GDM1 (cell line): ENCODE data around the gene CD300LF.
A peak's percentile ranks its signal among the peaks of the same experiment; 100 is the strongest.

Experiments
- DNase-seq: peaks from one replicate; lab custom pipeline; 2025; lab: John Stamatoyannopoulos, UW

Gene CD300LF

DNA sequence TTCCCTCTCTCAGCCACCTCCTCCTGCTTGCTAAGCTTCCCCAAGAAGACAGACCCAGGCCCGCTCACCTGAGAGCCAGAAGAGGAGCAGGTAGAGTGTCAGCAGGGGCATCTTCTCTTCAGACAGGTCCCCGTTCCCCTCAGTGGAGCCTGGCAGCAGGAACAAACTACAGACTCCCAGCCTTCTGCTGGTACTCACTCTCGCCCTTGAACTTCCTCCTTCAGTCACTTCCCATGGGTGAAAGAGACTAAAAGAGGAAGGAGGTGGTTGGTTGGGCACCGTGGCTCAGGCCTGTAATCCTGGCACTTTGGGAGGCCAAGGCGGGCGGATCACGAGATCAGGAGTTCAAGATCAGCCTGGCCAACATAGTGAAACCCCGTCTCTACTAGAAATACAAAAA is at the start of gene CD300LF:
Gene CD300LF, minus strand, starts transcription at position 168 of the 400 bp plus-strand sequence. Its CDS starts 57 bp downstream, at position 111.
- DNase-seq, result peak; percentile 76

DNA sequence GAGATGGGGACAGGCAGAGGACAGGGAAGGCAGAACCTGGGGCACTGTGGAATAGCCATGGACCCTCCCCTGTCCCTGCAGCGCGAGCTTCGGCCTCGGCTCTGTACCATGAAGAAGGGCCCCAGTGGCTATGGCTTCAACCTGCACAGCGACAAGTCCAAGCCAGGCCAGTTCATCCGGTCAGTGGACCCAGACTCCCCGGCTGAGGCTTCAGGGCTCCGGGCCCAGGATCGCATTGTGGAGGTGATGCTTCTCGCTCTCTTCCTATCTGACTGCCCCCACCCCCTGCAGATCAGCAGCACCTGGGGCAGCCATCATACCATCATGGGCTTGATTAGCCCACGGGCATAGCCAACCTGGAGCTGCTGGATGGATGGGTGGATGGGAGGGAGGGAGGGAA is 49.2 kb upstream of the CD300LF start:
- DNase-seq, result no peak

DNA sequence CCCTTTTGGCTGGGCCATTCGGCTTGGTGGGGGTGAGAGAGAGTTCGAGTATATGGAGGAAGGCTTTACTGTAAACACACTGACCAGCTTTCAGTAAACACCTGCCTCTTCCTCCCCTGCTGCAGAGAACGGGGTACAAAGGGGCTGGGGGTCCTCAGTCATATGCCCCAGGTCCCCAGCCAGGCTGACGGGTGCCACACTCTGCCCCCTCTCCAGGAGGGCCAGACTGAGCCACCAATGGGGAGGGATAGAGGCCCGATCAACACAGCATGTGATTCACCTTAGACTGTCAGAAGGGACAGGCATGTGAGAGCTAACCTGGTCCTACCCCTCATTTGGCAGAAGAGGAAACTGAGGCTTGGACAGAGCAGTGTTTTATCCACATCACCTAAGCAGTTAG is 48.7 kb upstream of the CD300LF start:
- DNase-seq, result no peak

DNA sequence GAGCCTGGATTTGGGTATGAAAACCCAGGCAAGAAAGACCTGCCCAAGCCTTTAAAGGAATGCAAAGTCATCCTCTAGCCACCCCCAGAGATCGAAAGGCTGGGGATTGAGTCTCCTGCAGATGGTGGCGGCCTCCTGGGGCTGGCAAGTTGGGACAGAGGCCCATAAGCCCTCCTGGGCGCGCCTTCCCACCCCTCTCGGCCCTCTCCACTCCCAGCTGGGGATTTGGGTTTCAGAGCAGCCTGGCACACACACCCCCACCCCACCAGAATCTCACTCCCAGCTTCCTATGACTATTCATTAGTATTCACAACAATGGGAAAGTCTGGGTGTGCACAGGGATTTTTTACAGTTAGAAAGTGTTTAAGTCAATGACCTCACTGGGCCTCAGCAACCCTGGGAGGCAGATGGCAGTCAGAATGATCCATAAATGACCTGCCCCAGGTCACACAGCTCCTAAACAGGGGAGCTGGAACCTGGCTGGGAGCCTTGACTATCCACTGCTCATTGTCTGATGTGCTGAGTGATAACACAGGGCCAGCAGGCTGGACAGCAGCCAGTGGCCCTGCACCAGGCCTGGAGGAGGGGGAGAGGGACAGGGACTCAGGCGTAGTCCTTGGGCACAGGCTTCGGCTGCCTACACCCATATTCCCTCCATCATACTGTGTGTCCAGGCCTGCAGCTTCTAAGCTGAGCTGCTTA is 47.8 kb upstream of the CD300LF start:
- no peak for DNase-seq

DNA sequence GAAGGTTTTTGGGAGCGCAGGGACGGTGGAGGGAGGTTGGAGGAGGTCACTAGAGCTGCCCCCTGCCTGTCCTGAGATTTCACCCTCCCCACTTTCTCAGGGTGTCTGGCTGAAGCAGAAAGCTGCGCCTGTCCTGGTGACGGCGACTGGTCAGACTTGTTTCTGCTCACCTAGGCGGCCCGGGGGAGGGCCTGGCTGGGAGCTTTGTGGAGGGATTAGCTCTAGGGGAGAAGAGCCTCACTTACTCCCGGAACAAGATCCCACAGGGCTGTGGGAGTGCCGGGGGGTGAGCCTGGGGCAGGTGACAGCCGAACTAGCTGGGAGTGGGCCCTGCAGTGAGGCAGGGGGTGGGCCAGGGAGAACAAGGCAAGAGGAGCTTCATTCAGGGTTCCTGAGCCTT is 47.2 kb upstream of the CD300LF start:
- no peak for DNase-seq

DNA sequence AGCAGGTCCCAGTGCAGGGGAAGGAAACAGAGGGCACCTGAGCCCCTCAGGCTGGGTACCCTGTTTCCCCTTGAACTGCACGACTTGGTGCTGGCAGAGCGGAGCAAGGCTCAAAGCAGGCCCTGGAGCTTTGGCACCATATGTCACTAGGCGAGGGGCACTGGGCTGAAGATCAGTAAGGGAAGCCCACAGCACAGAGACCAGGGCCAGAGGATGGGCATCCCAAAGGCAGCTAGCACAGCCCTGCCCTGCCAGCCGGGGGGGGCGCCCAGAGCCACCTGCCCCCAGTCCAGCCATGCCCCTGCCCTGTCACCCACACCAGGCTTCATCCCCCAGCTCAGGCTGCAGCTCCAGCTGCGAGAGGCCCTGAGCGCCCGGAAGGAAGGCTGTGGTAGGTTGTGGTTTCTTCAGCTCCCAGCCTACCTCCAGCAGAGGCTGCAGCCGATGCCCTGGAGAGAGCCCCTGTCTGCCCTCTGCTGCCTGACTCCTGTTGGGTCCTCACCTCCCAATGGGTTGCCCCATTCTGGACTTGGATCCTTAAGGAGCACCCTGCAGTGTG is 46.6 kb upstream of the CD300LF start:
- DNase-seq, result peak; percentile 90

DNA sequence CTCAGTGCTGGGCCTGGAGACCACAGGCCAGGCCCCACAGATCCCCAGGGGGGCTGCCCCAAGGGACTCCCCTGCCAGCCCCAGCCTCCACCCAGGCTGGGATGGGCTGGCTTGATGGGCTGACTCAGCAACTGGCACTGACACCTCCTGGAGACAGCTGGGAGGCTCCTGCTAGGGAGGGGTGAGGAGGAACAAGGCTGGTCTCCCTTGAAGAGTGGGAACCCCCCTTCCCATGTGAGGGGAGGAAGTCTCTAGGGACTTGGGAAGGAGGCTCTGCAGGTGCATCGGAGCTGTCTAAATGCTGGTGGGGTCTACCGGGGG is 46.1 kb upstream of the CD300LF start:
- peak; percentile 52 for DNase-seq

DNA sequence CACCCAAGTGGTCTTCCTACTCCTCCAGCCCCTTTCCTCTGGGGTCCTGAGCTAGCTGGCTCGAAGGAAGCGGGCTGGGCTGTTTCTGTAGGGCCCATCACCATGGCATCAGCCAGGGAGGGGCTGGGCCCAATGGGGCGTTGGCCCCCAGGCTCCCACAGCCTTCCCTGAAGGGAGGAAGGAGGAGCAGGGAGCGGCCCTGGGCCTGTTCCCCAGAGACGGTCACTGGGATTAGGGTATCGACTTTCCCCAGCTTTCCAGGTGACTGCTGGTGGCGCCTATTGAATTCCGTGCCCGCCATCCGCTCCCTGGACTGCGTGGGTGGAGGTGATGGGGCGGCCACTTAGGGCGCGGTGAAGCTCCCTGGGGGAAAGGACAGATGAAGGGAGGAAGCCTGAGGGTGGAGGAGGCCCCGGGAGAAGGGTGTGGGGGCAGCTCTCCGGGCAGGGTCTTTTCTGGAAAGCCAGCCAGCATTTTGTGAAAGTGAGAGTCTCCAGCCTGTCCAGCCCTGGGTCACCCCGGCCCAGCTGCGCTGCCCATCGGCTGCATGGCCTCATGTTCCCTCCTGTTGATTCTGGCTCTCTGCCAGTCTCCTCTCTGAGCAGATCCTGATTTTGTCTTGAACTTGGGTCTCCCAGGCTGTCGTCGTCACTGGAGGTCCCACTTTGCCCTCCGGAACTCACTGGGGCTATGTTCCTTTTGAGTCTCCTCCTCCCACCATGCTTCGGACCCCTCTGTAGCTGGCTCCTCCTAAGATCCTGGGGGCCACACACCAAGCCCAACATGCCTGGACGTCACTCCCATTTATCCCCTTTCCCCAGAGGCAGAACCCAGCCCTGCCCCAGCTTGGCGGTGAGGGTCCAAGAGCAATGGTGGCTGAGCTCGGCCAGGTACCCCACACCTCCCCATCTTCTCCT is 45.5 kb upstream of the CD300LF start:
- DNase-seq, result no peak

DNA sequence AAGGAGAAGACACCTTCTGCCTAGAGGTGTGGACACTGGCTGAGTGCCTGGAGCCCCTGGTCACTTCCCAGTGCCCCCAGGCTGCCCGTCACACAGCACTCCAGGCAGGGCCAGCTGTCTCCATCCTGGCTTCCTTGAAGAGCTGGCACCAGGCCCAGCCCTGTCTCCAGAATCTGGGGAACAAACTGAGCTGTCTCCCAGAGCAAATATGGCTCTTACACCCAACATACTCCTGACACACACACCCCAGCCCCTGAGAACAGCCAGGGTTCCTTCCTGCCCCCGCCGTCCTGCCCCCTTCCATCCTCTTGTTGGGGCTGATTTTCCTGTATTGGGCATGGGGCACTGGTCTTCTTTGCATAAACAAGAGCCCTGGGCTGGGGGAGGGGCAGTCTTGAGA is 44.8 kb upstream of the CD300LF start:
- no peak for DNase-seq

DNA sequence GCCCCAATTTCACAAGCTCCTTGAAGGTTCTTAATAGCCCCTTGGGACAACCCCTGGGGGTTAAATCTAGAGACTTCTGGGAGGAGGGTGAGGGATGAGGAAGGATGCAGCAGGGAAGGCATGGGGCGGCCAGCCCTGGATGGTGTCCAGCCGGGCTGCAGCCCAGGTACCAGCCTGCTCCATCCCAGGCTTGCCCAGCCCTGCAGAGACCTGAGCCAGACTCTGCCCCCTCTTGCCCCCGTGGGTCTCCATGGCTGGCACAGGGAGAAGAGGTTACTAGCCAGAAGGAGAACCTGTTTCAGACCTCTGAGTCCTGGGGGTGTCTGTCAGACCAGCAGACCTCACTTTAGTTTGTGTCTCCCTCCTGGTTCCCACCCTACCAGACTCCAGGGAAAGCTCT is 44.2 kb upstream of the CD300LF start:
- no peak for DNase-seq

DNA sequence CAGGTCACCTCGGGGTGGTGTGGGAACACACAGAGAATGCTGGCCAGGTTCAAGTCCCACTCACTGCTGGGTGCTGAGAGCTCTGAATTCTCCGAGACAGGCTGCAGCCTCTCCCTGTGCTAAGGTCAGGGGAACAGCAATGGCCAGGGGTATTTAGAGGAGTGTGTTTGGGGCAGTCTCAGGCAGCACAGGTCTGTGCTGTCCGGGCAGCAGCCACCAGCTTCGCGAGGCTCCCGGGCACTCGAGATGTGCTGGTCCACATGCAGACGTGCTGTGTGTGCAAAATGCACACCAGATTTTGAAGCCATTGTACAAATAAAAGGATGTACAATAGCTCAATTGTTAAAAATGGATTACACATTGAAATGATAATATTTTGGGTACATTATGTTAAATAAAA is 42.8 kb upstream of the CD300LF start:
- DNase-seq, result no peak

DNA sequence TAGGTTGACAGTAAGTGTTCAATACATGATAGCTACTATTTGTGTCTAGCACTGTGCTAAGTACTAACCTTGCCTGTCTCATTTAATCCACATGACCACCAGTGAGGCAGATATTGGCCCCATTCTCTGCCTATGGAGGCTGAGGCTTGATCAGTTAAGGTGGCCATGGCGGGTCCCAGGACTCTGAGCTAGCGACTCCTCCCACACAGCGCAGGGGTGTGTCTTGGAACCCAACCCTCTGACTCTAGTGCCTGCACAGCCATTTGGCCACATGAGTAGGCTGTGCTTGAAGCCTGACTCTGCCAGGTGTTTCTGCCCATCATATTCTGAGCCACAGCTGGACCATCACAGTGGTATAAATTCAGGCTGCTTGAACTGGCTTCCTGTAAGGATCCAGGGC is 42.1 kb upstream of the CD300LF start:
- no peak for DNase-seq

DNA sequence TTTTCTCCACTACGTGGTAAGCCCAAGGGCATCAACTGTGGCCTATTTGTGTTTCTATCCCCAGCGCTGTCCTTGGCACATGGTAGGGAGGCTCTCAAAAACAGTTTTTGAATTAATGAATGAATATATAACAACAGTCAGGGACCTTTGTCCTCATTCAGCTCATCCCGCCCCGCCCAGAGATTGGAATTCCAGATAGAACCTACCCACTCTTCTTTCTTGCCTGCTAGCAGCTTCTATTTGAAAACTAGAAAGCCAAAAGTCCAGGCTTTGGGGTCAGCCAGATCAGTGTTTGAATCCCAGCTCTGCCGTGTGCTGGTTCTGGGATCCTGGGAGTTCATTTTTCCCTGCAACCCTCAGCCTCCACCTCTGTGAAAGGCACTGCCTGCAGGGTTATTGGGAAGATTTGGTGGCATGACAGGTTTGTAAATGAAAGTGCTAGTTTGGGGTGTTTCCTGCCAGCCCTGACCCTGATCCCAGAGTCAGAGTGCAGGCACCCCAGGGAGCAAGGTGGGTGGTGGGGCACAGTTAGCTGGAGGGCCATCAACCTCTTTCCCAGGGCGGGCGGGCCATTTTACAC is 40.2 kb upstream of the CD300LF start:
- DNase-seq, result no peak

DNA sequence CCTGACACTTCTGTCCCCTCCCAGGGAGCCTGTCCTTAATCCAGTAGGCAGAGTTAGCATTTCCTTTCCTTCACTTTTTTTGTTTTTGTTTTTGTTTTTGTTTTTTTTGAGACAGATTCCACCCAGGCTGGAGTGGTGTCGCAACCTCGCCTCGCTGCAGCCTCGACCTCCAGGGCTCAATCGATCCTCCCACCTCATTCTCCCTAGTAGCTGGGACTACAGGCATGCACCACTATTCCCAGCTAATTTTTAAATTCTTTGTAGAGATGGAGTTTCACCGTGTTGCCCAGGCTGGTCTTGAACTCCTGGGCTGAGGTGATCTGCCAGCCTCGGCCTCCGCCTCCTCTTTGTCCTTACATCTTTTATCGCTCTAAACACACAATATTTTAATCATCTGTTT is 39.7 kb upstream of the CD300LF start:
- no peak for DNase-seq

DNA sequence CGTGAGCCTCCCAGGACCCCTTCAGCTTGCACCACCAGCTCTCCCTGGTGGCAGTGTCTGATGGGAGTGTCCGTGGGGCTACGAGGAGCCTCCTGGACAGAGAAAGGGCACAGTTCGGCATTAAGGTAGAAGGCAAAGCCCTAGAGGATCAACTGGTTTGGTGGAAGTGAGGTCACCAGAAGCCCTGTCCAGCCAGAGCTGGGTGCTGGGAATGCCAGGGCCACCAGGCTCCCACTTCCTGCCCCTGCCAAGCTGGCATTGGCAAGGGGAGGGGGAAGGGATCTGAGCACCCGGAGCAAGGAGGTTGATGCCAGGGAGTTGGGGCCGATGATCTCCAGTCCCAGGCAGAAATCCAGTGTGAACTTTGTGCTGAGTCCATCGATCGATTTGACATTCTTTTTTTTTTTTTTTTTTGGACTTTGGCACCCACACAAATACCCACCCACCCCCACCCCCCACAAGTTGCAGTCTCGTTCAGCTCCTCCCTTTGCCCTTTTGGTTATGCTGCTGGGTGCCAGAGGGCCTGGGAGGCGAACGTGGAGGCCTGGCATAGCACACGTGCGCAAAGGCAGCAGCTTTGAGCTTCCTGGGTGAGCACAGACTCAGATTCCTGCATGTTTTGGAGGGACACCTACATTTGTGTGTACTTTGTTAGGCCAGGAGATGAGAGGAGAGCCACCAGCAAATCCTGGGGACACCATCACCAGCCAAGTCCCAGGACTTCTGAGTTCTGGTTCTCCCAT is 37.8 kb upstream of the CD300LF start:
- no peak for DNase-seq

DNA sequence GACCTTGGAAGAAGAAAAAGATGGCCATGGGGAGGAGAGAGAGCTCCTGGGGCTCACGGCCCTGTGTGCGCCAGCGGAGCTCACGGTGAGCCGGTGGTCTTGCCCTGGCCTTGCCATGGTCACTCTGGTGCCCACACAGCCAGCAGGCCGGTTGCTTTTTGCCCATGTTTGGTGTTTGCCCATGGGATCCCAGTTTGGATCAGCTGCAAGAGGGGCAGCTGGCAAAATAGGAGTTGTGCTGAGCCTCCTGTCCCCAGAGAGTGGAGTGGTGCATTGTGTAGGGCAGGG is 37.3 kb upstream of the CD300LF start:
- DNase-seq, result no peak

DNA sequence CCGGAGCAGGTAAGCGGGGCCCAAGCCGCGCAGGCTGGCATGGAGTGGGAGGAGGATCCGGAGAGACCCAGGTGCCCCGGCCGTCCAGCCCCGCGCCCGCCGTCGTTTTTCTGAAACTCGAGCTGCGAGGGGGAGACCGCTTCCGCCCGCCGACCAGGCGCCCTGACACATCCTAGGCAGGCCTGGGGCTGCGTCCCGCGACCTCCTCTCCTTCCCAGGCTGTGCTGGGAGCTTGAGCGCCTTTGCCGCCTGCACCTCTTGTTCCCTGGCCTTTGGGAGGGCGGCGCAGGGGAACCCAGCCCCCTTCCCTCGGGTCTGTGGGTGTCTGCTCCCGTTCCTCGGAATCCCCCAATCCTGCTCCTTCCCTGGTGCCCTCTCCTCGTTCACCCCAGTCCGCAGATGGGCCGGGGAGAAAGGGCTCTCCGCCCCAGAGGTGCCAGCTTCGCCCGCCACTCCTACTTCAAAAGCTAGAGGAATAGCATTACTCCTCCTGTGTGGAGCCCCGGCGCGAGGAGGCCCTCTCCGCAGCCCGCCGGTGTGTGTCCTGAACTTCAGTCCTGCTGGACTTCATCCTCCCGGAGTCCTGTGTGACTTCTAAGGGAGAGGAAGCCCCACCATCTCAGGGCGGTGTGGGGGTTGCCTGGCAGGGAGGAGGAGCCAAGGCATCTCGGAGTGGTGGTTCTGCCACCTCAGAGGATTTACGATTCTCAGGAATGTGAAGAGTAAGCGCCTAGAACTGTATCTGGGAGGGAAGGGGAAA is 36.7 kb upstream of the CD300LF start:
- DNase-seq, result no peak

DNA sequence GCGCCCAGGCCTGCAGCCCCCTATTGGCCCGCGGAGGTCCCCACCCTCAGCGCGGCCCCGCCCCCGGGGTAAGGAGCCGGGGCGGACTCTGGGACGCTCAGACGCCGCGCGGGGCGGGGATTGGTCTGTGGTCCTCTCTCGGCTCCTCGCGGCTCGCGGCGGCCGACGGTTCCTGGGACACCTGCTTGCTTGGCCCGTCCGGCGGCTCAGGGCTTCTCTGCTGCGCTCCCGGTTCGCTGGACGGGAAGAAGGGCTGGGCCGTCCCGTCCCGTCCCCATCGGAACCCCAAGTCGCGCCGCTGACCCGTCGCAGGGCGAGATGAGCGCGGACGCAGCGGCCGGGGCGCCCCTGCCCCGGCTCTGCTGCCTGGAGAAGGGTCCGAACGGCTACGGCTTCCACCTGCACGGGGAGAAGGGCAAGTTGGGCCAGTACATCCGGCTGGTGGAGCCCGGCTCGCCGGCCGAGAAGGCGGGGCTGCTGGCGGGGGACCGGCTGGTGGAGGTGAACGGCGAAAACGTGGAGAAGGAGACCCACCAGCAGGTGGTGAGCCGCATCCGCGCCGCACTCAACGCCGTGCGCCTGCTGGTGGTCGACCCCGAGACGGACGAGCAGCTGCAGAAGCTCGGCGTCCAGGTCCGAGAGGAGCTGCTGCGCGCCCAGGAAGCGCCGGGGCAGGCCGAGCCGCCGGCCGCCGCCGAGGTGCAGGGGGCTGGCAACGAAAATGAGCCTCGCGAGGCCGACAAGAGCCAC is 36.0 kb upstream of the CD300LF start, which contains the start of gene NHERF1:
Gene NHERF1, plus strand, starts transcription at position 100 of the 750 bp plus-strand sequence. Its CDS starts 219 bp downstream, at position 319.
- peak; percentile 91 for DNase-seq

DNA sequence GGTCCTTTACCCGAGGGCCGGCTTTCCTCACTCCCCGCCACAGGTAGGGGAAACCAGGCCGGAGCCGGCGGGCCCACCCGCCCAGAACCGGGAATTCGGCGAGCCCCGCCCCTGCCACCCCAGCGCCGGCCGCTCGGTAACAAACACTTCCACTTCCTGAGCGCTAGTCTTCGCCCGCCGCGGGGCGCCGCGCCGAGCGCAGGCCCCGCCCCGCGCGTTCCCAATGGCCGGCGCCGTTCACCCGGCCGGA is 35.5 kb upstream of the CD300LF start:
- DNase-seq, result no peak

DNA sequence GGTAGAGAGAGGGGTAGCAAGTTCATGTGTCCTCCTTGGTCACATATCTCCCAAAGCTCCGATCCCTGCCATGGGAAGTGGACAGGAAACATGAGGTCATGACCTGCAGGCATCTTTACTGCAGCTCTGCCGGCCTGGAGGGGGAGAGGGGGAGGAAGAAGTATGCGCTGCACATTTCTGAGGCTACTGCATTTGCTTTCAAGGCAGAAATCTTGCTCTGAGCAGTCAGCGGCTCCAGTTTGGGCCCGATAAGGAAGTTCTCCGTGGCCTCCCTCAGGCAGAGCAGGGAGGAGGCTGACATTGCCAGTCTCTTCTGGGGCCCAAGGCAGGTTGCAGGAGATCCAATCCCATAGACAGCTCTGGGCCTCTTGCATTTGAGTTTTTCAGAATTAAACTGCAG is 34.2 kb upstream of the CD300LF start:
- DNase-seq, result peak; percentile 34

DNA sequence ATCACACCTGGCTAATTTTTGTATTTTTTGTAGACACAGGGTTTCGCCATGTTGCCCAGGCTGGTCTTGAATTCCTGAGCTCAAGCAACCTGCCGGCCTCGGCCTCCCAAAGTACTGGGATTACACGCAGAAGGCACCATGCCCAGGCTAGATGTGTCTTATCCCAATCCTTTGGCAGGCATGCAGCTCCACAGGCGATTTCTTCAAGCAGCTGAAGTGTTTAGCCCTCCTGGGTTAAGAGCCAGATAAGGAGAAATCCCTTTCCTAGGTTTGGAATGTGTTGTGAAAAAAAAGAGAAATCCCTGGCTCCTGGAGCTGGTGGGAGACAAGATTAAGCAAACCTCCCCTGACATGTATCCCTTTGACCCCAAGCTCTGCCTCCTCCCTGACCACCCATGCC is 33.7 kb upstream of the CD300LF start:
- no peak for DNase-seq
